Measurements from ENCODE around the gene TXN. TPM values are rescaled to one million over a fixed set of nuclear protein-coding genes. Genes with fewer than 3 reads are reported as not detected.

TXN gene
- total and polyA plus RNA-seq, 10 of the 15 experiments (the other 5 are each of a cell fraction or from before 2014, with no cell fraction given) = 309 to 2,304 (median 650) TPM

DNA sequence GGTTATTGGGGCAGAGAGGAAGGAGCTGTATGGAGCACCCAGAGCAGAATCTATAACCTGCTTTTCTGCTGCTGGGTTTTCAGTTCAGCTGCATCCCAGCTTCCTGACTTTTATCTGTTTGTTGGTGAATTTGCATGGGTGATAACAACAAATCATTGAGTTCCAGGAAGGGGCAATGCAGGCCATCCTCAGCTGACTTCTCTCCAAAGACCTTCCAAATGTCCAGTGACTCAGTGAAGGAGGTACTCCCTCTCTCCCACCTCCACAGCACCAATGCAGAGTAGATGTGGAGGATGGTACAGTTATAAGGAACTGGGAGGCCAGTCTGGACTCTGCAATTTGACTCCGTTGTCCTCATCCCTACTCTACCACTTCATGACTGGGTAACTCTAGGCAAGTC is 1.6 kb upstream of the TXN start:
- SMC1A ChIA-PET (ENCODE audit: uncharacterized antibody, unreplicated experiment) = interaction anchor here (0.6 to 3.0 kb wide), 17 partner anchors 7 to 1128 kb away, joined by 3 to 13 read pairs (median 4); no protein-coding TSS in a partner anchor

DNA sequence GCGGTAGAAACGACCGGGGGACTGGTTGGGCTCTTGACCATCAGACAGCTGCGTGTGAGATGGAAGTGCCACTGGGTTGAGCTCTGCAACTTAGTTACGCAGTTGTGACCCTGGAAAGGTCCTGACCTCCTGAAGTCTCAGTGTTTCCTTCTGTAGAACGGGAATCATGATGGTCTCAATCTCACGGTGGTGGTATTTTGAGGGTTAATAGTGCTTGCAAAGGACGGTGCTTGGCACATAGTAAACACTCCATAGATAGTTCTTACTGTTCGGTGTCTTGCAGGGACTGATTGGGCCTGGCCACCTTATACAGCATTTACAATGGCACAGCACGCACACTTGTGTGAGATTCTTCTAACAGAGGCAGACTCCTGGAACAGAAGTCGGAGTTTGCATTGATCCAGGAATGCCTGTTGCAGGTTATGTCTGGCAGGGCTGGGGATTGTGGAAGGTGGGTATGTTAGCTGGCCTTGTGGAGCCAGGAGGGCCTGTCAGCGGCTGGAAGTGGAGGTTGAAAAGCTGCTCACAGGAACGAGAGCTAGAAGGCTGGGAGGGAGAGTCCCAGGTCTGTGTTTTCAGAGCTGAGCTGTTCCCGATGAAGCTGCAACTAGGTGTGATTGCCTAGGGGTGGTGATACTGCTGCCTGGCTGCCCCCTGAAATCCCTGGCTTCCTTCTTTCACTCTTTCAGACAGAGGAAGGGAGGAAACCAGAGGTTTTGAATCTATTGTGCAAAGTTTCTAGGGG is 962 bp upstream of the TXN start:
- H3K4me3 ChIP-seq = peak overlapping the region; percentile 74
- peak overlapping the region; percentile 92 for H3K9ac ChIP-seq (ENCODE audit: control insufficient read depth, insufficient read depth, low read length)
- H3K4me2 ChIP-seq (ENCODE audit: control insufficient read depth, insufficient read depth) = peak overlapping the region; percentile 100
- ChIA-PET RAD21 (ENCODE audit: unreplicated experiment) (interaction anchor here (0.7 to 3.1 kb wide), 18 partner anchors 10 to 366 kb away, joined by 3 to 16 read pairs (median 4); no protein-coding TSS in a partner anchor), CTCF (interaction anchor here (0.7 to 2.3 kb wide), 11 partner anchors 9 to 366 kb away, joined by 3 to 8 read pairs (median 3); no protein-coding TSS in a partner anchor), SMC1A (ENCODE audit: uncharacterized antibody, unreplicated experiment) (interaction anchor here (0.9 to 3.0 kb wide), 11 partner anchors 7 to 1127 kb away, joined by 3 to 13 read pairs (median 5); no protein-coding TSS in a partner anchor), POLR2A (interaction anchor here (0.6 to 1.6 kb wide), 9 partner anchors 25 to 345 kb away, joined by 3 to 6 read pairs (median 4); no protein-coding TSS in a partner anchor)
- BruUV-seq (replicated peaks) = TSS peak; percentile 92
- peak overlapping the region; percentile 86 for H2AFZ ChIP-seq (ENCODE audit: control insufficient read depth, low read depth, low read length)
- WGBS (ENCODE audit: insufficient coverage, insufficient replicate concordance, low lambda C conversion rate, missing lambda C conversion rate) = under 1% methylated on average over 14 of the region's 14 CpGs
- no peaks in the 10 kb centered on the region for H3K27me3 ChIP-seq (replicated peaks in 1 of 2; ENCODE audit: control insufficient read depth in 2 of 2, insufficient read depth in 2 of 2, low read length in 1 of 2)
- FAIRE-seq (no peak), ATAC-seq (peak; percentile 9), DNase-seq (ENCODE audit: low read depth, low spot score) (no peak)
- H3K36me3 ChIP-seq (ENCODE audit: control insufficient read depth in 2 of 2, insufficient read depth in 2 of 2, low read length in 1 of 2) = no peaks in the 10 kb centered on the region
- peak overlapping the region; percentile 91 for H3K27ac ChIP-seq (ENCODE audit: control insufficient read depth, insufficient read depth)
- H3K9me3 ChIP-seq (replicated peaks; ENCODE audit: control insufficient read depth, insufficient read depth, low read length) = no peaks in the 10 kb centered on the region
- H4K20me1 ChIP-seq (ENCODE audit: control insufficient read depth, insufficient read depth) = no peaks in the 10 kb centered on the region
- in situ Hi-C loops (cut with MboI) = no loop called here
- peaks cover 24% of the 10 kb centered on the region for H3K4me1 ChIP-seq (ENCODE audit: control insufficient read depth, insufficient read depth, low read length)
- H3K79me2 ChIP-seq (ENCODE audit: control insufficient read depth, insufficient read depth, low read length) = peaks cover 52% of the 10 kb centered on the region
- intact Hi-C loops (cut with micrococcal nuclease; ENCODE audit: unreplicated experiment) = loop anchor here (5.0 to 10.0 kb wide), 4 partner anchors 202 to 1378 kb away; partner anchors contain the start of gene DNAJC25
- TF ChIP-seq ATF7 (IDR thresholded peaks at IDR 0.05; ENCODE audit: low read depth) = 0 out of 2 replicates have a peak, but pooled peaks have one; percentile 3
- TF ChIP-seq SP1 (IDR thresholded peaks at IDR 0.05; ENCODE audit: low read depth, low read length) = no peak
- TF ChIP-seq RFX5 (IDR thresholded peaks at IDR 0.05; ENCODE audit: low read depth, low read length) = no peak
- TF ChIP-seq POLR2AphosphoS5 (IDR thresholded peaks at IDR 0.05; ENCODE audit: low read length) = peak; percentile 17; the same call in 1 of the 2 replicates
- 0 out of 2 replicates have a peak, but pooled peaks have one; percentile 8 for TF ChIP-seq MTA2 (IDR thresholded peaks at IDR 0.05; ENCODE audit: low read depth)
- 0 out of 2 replicates have a peak, but pooled peaks have one; percentile 9 for TF ChIP-seq IRF4 (IDR thresholded peaks at IDR 0.05; ENCODE audit: low read depth, low read length)
- TF ChIP-seq SIN3A (IDR thresholded peaks at IDR 0.05; ENCODE audit: low read depth, low read length) = no peak
- no peak for TF ChIP-seq ZNF217 (IDR thresholded peaks at IDR 0.05)
- TF ChIP-seq BACH1 (IDR thresholded peaks at IDR 0.05; ENCODE audit: borderline replicate concordance) = no peak
- no peak for TF ChIP-seq YBX1 (IDR thresholded peaks at IDR 0.05)
- TF ChIP-seq, protein P1, sequence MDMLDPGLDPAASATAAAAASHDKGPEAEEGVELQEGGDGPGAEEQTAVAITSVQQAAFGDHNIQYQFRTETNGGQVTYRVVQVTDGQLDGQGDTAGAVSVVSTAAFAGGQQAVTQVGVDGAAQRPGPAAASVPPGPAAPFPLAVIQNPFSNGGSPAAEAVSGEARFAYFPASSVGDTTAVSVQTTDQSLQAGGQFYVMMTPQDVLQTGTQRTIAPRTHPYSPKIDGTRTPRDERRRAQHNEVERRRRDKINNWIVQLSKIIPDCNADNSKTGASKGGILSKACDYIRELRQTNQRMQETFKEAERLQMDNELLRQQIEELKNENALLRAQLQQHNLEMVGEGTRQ (IDR thresholded peaks at IDR 0.05; ENCODE audit: borderline replicate concordance, low read depth, low read length) = no peak
- peak; percentile 87; the same call in 1 of the 2 replicates for TF ChIP-seq NR2F1 (conservative IDR thresholded peaks at IDR 0.05)

More for the DNA sequence above, 1.6 kb upstream of the TXN start:
- DNase-seq (ENCODE audit: low read depth, low spot score) (no peak), FAIRE-seq (no peak), ATAC-seq (no peak)
- POLR2A ChIA-PET = interaction anchor here (0.5 to 1.6 kb wide), 7 partner anchors 24 to 870 kb away, joined by 3 to 4 read pairs (median 4); no protein-coding TSS in a partner anchor
- no TSS peak for BruUV-seq (replicated peaks)
- TF ChIP-seq SPI1 (IDR thresholded peaks at IDR 0.05; ENCODE audit: borderline replicate concordance, insufficient read depth, low read depth, low read length) (peak; percentile 20; the same call in 1 of the 2 replicates), NFXL1 (IDR thresholded peaks at IDR 0.05; ENCODE audit: borderline replicate concordance) (no peak)
- H2AFZ ChIP-seq (ENCODE audit: control insufficient read depth, low read depth, low read length) = peak overlapping the region; percentile 86
- no peaks in the 10 kb centered on the region for H3K36me3 ChIP-seq (ENCODE audit: control insufficient read depth in 2 of 2, insufficient read depth in 2 of 2, low read length in 1 of 2)
- intact Hi-C loops (cut with micrococcal nuclease; ENCODE audit: unreplicated experiment) = loop anchor here (5.0 to 10.0 kb wide), 4 partner anchors 203 to 1377 kb away; partner anchors contain the start of gene DNAJC25
- H3K4me1 ChIP-seq (ENCODE audit: control insufficient read depth, insufficient read depth, low read length) = peaks cover 24% of the 10 kb centered on the region
- peaks cover 45% of the 10 kb centered on the region for H3K79me2 ChIP-seq (ENCODE audit: control insufficient read depth, insufficient read depth, low read length)
- no peaks in the 10 kb centered on the region for H4K20me1 ChIP-seq (ENCODE audit: control insufficient read depth, insufficient read depth)
- no peaks in the 10 kb centered on the region for H3K27me3 ChIP-seq (replicated peaks in 1 of 2; ENCODE audit: control insufficient read depth in 2 of 2, insufficient read depth in 2 of 2, low read length in 1 of 2)
- H3K9me3 ChIP-seq (replicated peaks; ENCODE audit: control insufficient read depth, insufficient read depth, low read length) = no peaks in the 10 kb centered on the region
- RAD21 ChIA-PET (ENCODE audit: unreplicated experiment) = interaction anchor here (0.7 to 3.1 kb wide), 14 partner anchors 10 to 365 kb away, joined by 3 to 16 read pairs (median 5); no protein-coding TSS in a partner anchor
- 96% methylated on average over 1 of the region's 1 CpG for WGBS (ENCODE audit: insufficient coverage, insufficient replicate concordance, low lambda C conversion rate, missing lambda C conversion rate)
- H3K4me3 ChIP-seq = peak overlapping the region; percentile 74
- CTCF ChIA-PET = interaction anchor here (0.7 to 2.3 kb wide), 11 partner anchors 10 to 877 kb away, joined by 3 to 8 read pairs (median 3); no protein-coding TSS in a partner anchor
- peak overlapping the region; percentile 91 for H3K27ac ChIP-seq (ENCODE audit: control insufficient read depth, insufficient read depth)
- in situ Hi-C loops (cut with MboI) = no loop called here
- peak overlapping the region; percentile 92 for H3K9ac ChIP-seq (ENCODE audit: control insufficient read depth, insufficient read depth, low read length)
- H3K4me2 ChIP-seq (ENCODE audit: control insufficient read depth, insufficient read depth) = peak overlapping the region; percentile 100
